ENCODE measurements around the gene FAM193B. TPM values are rescaled to one million over a fixed set of nuclear protein-coding genes. Genes with fewer than 3 reads are reported as not detected.
"Not testable (repeated sequence)": the region's sequence is repeated elsewhere in the genome, so short reads cannot be mapped to it uniquely, and the experiment has no call there.

FAM193B gene
- total RNA-seq, 1 donor from 2014 or later = 71.2 TPM

- Mint-ChIP-seq H3K4me3 (peak overlapping the region; percentile 97), H3K36me3 (ENCODE audit: low read depth) (peaks cover 44% of the 10 kb centered on the region), H3K27ac (no peak overlapping the region), H3K4me1 (peaks cover 21% of the 10 kb centered on the region), H3K27me3 (peaks cover 14% of the 10 kb centered on the region), H3K9me3 (no peaks in the 10 kb centered on the region)
- intact Hi-C loops (cut with micrococcal nuclease) = loop anchor here (10.0 kb wide), 1 partner anchor 189 kb away; the partner anchor contains the start of genes F12 and PFN3
- DNase-seq = no peak
These were observed 39.7 kb upstream of the FAM193B start for GRCh38 chr5:177594071-177594470.

DNA sequence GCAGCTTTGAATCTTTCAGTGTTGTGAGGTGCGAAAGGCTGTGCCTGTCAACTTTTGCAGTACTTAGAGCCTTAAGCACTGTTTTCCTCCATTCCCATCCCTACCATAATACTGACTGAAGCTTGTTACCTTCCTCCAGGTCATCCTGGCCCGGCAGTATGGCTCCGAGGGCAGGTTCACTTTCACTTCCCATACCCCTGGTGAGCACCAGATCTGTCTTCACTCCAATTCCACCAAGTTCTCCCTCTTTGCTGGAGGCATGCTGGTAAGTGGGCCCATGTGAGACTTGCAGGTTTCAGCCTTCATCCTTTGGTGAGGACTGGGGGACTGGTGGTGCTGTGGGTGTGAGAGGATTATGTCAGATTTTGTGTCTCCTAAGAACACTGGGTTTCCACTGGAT, 39.1 kb upstream of the FAM193B start:
- Mint-ChIP-seq H3K36me3 (ENCODE audit: low read depth) (peaks cover 44% of the 10 kb centered on the region), H3K9me3 (no peaks in the 10 kb centered on the region)

GRCh38 chr5:177592905-177593304, 38.5 kb upstream of the FAM193B start:
- Mint-ChIP-seq H3K27ac (peak overlapping the region; percentile 97), H3K36me3 (ENCODE audit: low read depth) (peaks cover 44% of the 10 kb centered on the region), H3K4me3 (peak overlapping the region; percentile 97), H3K27me3 (peaks cover 24% of the 10 kb centered on the region), H3K4me1 (peaks cover 15% of the 10 kb centered on the region), H3K9me3 (no peaks in the 10 kb centered on the region)
- intact Hi-C loops (cut with micrococcal nuclease) = loop anchor here (1.0 to 10.0 kb wide), 3 partner anchors 38 to 188 kb away; partner anchors contain the start of genes F12, FAM193B and PFN3
- no peak for DNase-seq

More for the DNA sequence above, 39.1 kb upstream of the FAM193B start:
- Mint-ChIP-seq H3K27me3 (peaks cover 18% of the 10 kb centered on the region), H3K4me3 (peak overlapping the region; percentile 97), H3K27ac (peak overlapping the region; percentile 69), H3K4me1 (peaks cover 17% of the 10 kb centered on the region)
- DNase-seq = peak; percentile 56
- intact Hi-C loops (cut with micrococcal nuclease) = loop anchor here (2.0 to 10.0 kb wide), 2 partner anchors 39 to 189 kb away; partner anchors contain the start of genes F12, FAM193B and PFN3

GRCh38 chr5:177592010-177592834, 37.9 kb upstream of the FAM193B start, which contains the start of gene TMED9:
TMED9 (plus strand) TSS chr5:177592203; CDS start chr5:177592215, 12 bp downstream.
- H3K4me3 Mint-ChIP-seq = peak within 1 kb of the TSS; percentile 97
- DNase-seq = peak; percentile 98
- H3K27me3 Mint-ChIP-seq = peaks cover 24% of the 10 kb centered on the region
- peaks cover 15% of the 10 kb centered on the region for H3K4me1 Mint-ChIP-seq
- H3K9me3 Mint-ChIP-seq = no peaks in the 10 kb centered on the region
- peaks cover 41% of the 10 kb centered on the region for H3K36me3 Mint-ChIP-seq (ENCODE audit: low read depth)
- intact Hi-C loops (cut with micrococcal nuclease) = loop anchor here (1.0 to 10.0 kb wide), 3 partner anchors 37 to 187 kb away; partner anchors contain the start of genes F12, FAM193B and PFN3
- H3K27ac Mint-ChIP-seq = peak within 1 kb of the TSS; percentile 97

DNA sequence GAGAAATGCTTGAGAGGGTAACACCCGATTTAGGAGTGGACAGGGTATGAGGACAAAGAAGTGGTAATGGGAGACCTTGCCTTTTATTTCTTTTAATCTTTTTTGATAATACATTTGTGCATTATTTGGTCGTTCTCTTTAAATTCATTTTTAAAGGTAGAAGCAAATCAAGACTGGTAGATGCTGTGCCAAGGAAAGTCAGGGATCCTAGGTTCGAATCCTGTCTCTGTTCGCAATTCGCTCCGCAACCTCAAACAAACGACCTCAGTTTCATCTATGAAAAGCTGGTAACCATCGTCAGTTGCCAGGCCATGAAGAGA, 37.3 kb upstream of the FAM193B start:
- DNase-seq = no peak
- Mint-ChIP-seq H3K4me1 (peaks cover 15% of the 10 kb centered on the region), H3K27me3 (peaks cover 24% of the 10 kb centered on the region), H3K27ac (peak overlapping the region; percentile 97), H3K9me3 (no peaks in the 10 kb centered on the region), H3K36me3 (ENCODE audit: low read depth) (peaks cover 39% of the 10 kb centered on the region), H3K4me3 (peak overlapping the region; percentile 97)
- intact Hi-C loops (cut with micrococcal nuclease) = loop anchor here (1.0 to 10.0 kb wide), 3 partner anchors 37 to 187 kb away; partner anchors contain the start of genes F12, FAM193B and PFN3

DNA sequence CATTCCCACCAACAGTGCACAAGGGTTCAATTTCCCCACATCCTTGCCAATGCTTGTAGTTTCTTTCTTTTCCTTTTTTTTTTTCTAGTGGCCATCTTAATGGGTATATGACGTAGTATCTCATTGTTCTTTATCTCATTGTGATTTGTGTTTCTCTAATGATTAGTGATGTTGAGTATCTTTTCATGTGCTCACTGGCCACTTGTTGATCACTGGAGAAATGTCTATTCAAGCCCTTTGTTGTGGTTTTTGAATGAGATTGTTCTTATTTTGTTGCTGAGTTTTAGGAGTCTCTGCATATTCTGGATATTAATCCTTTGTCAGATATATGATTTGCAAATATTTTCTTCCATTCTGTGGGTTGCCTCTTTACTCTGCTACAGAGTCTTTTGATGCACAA, 36.0 kb upstream of the FAM193B start:
- Mint-ChIP-seq H3K27ac (no peak overlapping the region), H3K9me3 (no peaks in the 10 kb centered on the region), H3K36me3 (ENCODE audit: low read depth) (peaks cover 28% of the 10 kb centered on the region), H3K4me3 (no peak overlapping the region), H3K4me1 (peaks cover 15% of the 10 kb centered on the region), H3K27me3 (peaks cover 30% of the 10 kb centered on the region)
- intact Hi-C loops (cut with micrococcal nuclease) = loop anchor here (10.0 kb wide), 1 partner anchor 186 kb away; the partner anchor contains the start of genes F12 and PFN3
- no peak for DNase-seq

GRCh38 chr5:177588413-177588909, 34.1 kb upstream of the FAM193B start:
- Mint-ChIP-seq H3K36me3 (ENCODE audit: low read depth) (peaks cover 10% of the 10 kb centered on the region), H3K27me3 (peaks cover 37% of the 10 kb centered on the region), H3K9me3 (no peaks in the 10 kb centered on the region), H3K4me3 (no peak overlapping the region), H3K27ac (no peak overlapping the region), H3K4me1 (peaks cover 9% of the 10 kb centered on the region)
- intact Hi-C loops (cut with micrococcal nuclease) = no loop called here
- DNase-seq = no peak

- no peak for DNase-seq
- no peak overlapping the region for H3K27ac Mint-ChIP-seq
These were observed 24.0 kb upstream of the FAM193B start for GRCh38 chr5:177578316-177578715.

DNA sequence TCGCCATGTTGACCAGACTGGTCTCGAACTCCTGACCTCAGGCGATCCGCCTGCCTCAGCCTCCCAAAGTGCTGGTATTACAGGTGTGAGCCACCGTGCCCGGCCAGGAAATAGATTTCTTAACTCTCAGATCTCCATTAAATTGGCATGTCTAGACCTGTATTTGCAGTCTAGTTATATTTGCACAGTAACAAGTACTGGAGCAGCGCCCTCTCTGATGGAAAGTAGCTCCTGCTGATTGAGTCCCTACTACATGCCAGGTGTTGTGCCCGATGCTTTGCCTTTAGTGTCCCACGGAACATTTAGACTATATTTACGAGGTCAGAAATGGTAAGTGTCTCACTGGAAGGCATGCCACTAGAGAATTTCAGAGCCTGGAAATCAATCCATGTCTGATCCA, 21.8 kb upstream of the FAM193B start:
- H3K4me3 Mint-ChIP-seq = no peak overlapping the region
- H3K27me3 Mint-ChIP-seq = peaks cover 10% of the 10 kb centered on the region
- H3K4me1 Mint-ChIP-seq = no peaks in the 10 kb centered on the region
- intact Hi-C loops (cut with micrococcal nuclease) = no loop called here
- DNase-seq = no peak
- H3K27ac Mint-ChIP-seq = no peak overlapping the region
- H3K9me3 Mint-ChIP-seq = no peaks in the 10 kb centered on the region
- no peaks in the 10 kb centered on the region for H3K36me3 Mint-ChIP-seq (ENCODE audit: low read depth)

More at GRCh38 chr5:177578316-177578715, 24.0 kb upstream of the FAM193B start:
- Mint-ChIP-seq H3K27me3 (peaks cover 10% of the 10 kb centered on the region), H3K4me1 (no peaks in the 10 kb centered on the region), H3K9me3 (no peaks in the 10 kb centered on the region), H3K4me3 (no peak overlapping the region), H3K36me3 (ENCODE audit: low read depth) (no peaks in the 10 kb centered on the region)
- intact Hi-C loops (cut with micrococcal nuclease) = no loop called here

DNA sequence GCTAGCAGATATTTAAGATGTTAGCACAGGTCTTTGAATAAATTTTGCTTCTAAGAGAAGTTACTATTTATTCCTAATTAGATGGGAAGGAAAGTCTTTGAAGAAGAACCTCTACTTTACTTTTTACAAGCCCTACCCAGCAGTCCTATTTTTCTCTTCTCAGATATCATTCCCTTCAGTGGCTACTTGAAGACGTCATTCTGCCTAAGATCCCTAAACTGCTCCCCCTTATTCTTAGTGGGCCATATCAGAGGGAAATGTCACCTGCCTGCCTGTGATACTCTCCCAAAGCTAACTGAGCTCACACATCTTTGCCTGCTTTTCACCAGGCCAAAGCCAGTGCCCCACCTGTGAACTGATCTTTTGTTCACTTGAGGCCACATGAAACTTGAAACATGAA, 21.1 kb upstream of the FAM193B start:
- Mint-ChIP-seq H3K4me3 (no peak overlapping the region), H3K27me3 (peaks cover 10% of the 10 kb centered on the region), H3K4me1 (no peaks in the 10 kb centered on the region), H3K36me3 (ENCODE audit: low read depth) (no peaks in the 10 kb centered on the region), H3K27ac (no peak overlapping the region), H3K9me3 (no peaks in the 10 kb centered on the region)
- no peak for DNase-seq
- intact Hi-C loops (cut with micrococcal nuclease) = no loop called here

DNA sequence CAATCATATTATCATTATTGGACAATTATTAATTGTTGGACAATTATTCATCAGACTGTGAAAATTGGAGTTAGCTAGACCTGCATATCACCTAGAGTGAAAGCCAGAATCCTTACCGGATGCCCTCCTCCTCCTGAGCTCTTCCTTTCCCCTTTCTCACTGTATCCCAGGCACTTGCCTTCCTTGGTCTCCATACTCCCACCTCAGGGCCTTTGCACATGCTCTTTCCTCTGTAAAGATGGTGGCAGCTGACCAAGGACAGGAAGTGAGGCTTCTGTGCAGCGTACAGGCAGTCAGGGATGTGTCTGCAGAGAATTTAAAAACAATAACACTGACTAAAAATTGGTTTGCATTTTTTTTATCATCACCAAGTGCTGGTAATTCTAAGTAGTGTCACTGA, 15.5 kb upstream of the FAM193B start:
- Mint-ChIP-seq H3K9me3 (no peaks in the 10 kb centered on the region), H3K4me1 (no peaks in the 10 kb centered on the region), H3K36me3 (ENCODE audit: low read depth) (no peaks in the 10 kb centered on the region), H3K27ac (no peak overlapping the region), H3K27me3 (peaks cover 13% of the 10 kb centered on the region), H3K4me3 (no peak overlapping the region)
- no peak for DNase-seq
- intact Hi-C loops (cut with micrococcal nuclease) = no loop called here

GRCh38 chr5:177568326-177568725, 14.0 kb upstream of the FAM193B start:
- intact Hi-C loops (cut with micrococcal nuclease) = no loop called here
- H3K27ac Mint-ChIP-seq = no peak overlapping the region
- H3K9me3 Mint-ChIP-seq = no peaks in the 10 kb centered on the region
- H3K27me3 Mint-ChIP-seq = peaks cover 8% of the 10 kb centered on the region
- H3K36me3 Mint-ChIP-seq (ENCODE audit: low read depth) = no peaks in the 10 kb centered on the region
- no peaks in the 10 kb centered on the region for H3K4me1 Mint-ChIP-seq
- H3K4me3 Mint-ChIP-seq = no peak overlapping the region
- no peak for DNase-seq

- H3K36me3 Mint-ChIP-seq (ENCODE audit: low read depth) = no peaks in the 10 kb centered on the region
- peaks cover 8% of the 10 kb centered on the region for H3K27me3 Mint-ChIP-seq
- no peaks in the 10 kb centered on the region for H3K9me3 Mint-ChIP-seq
- no peaks in the 10 kb centered on the region for H3K4me1 Mint-ChIP-seq
- no peak overlapping the region for H3K4me3 Mint-ChIP-seq
- DNase-seq = no peak
- no peak overlapping the region for H3K27ac Mint-ChIP-seq
- intact Hi-C loops (cut with micrococcal nuclease) = no loop called here
These were observed 10.7 kb upstream of the FAM193B start for GRCh38 chr5:177565046-177565445.

- H3K27ac Mint-ChIP-seq; H3K4me3 Mint-ChIP-seq; intact Hi-C loops (cut with micrococcal nuclease); H3K27me3 Mint-ChIP-seq; DNase-seq; H3K36me3 Mint-ChIP-seq (ENCODE audit: low read depth); H3K9me3 Mint-ChIP-seq: not testable (repeated sequence)
- peaks cover 16% of the 10 kb centered on the region for H3K4me1 Mint-ChIP-seq
These were observed 5.1 kb upstream of the FAM193B start for GRCh38 chr5:177559446-177559941.
